ENCODE results near the gene ALG13. TPM values are rescaled to one million over a fixed set of nuclear protein-coding genes. Genes with fewer than 3 reads are reported as not detected.

Gene ALG13
- total RNA-seq, 1 experiment from 2014 or later = 36.3 TPM

- Histone ChIP-seq H3K36me3 (ENCODE audit: control insufficient read depth, insufficient read depth, low read length) (no peaks in the 10 kb centered on the region), H3K4me1 (no peaks in the 10 kb centered on the region), H3K9me3 (no peaks in the 10 kb centered on the region), H3K27me3 (replicated peaks; ENCODE audit: control insufficient read depth, insufficient read depth, low read length) (no peaks in the 10 kb centered on the region), H3K4me3 (ENCODE audit: low read depth, low read length) (no peak overlapping the region)
- POLR2A ChIA-PET = no interaction called here
- intact Hi-C loops (cut with micrococcal nuclease; ENCODE audit: unreplicated experiment) = no loop called here
- Mint-ChIP-seq H3K9me3 (ENCODE audit: unreplicated experiment) (no peaks in the 10 kb centered on the region), H3K36me3 (ENCODE audit: insufficient read depth, unreplicated experiment) (peaks cover 13% of the 10 kb centered on the region), H3K4me3 (ENCODE audit: unreplicated experiment) (no peak overlapping the region), H3K27me3 (ENCODE audit: insufficient read depth, unreplicated experiment) (no peaks in the 10 kb centered on the region), H3K27ac (ENCODE audit: unreplicated experiment) (no peak overlapping the region), H3K4me1 (ENCODE audit: low read depth, unreplicated experiment) (no peaks in the 10 kb centered on the region)
- no TSS peak for BruUV-seq (replicated peaks)
- no peak for DNase-seq
- CTCF ChIA-PET = no interaction called here
- no peak for TF ChIP-seq CTCF (IDR thresholded peaks at IDR 0.05; ENCODE audit: insufficient read depth in 1 of 2, low read depth in 1 of 2, low read length in 1 of 2, severe bottlenecking in 1 of 2, unreplicated experiment in 1 of 2)
Observed at GRCh38 chrX:111759686-111760085, 78.7 kb downstream of the ALG13 start.

- H3K27me3 Mint-ChIP-seq (ENCODE audit: insufficient read depth, unreplicated experiment) = no peaks in the 10 kb centered on the region
- no peaks in the 10 kb centered on the region for H3K9me3 ChIP-seq
- no peaks in the 10 kb centered on the region for H3K36me3 ChIP-seq (ENCODE audit: control insufficient read depth, insufficient read depth, low read length)
- peaks cover 4% of the 10 kb centered on the region for H3K36me3 Mint-ChIP-seq (ENCODE audit: insufficient read depth, unreplicated experiment)
- H3K4me3 Mint-ChIP-seq (ENCODE audit: unreplicated experiment) = no peak overlapping the region
- no peak for DNase-seq
- no peak for TF ChIP-seq CTCF (IDR thresholded peaks at IDR 0.05; ENCODE audit: insufficient read depth in 1 of 2, low read depth in 1 of 2, low read length in 1 of 2, severe bottlenecking in 1 of 2, unreplicated experiment in 1 of 2)
- H3K9me3 Mint-ChIP-seq (ENCODE audit: unreplicated experiment) = no peaks in the 10 kb centered on the region
- intact Hi-C loops (cut with micrococcal nuclease; ENCODE audit: unreplicated experiment) = no loop called here
- H3K4me1 Mint-ChIP-seq (ENCODE audit: low read depth, unreplicated experiment) = no peaks in the 10 kb centered on the region
- no TSS peak for BruUV-seq (replicated peaks)
- ChIA-PET POLR2A (no interaction called here), CTCF (no interaction called here)
- no peaks in the 10 kb centered on the region for H3K4me1 ChIP-seq
- no peak overlapping the region for H3K4me3 ChIP-seq (ENCODE audit: low read depth, low read length)
- H3K27ac Mint-ChIP-seq (ENCODE audit: unreplicated experiment) = no peak overlapping the region
- no peaks in the 10 kb centered on the region for H3K27me3 ChIP-seq (replicated peaks; ENCODE audit: control insufficient read depth, insufficient read depth, low read length)
Observed at GRCh38 chrX:111761578-111762135, 80.7 kb downstream of the ALG13 start.

- ChIA-PET POLR2A (no interaction called here), CTCF (no interaction called here)
- no TSS peak for BruUV-seq (replicated peaks)
- H3K4me1 Mint-ChIP-seq (ENCODE audit: low read depth, unreplicated experiment) = no peaks in the 10 kb centered on the region
- no peak overlapping the region for H3K4me3 Mint-ChIP-seq (ENCODE audit: unreplicated experiment)
- Histone ChIP-seq H3K4me1 (no peaks in the 10 kb centered on the region), H3K36me3 (ENCODE audit: control insufficient read depth, insufficient read depth, low read length) (no peaks in the 10 kb centered on the region), H3K4me3 (ENCODE audit: low read depth, low read length) (no peak overlapping the region), H3K27me3 (replicated peaks; ENCODE audit: control insufficient read depth, insufficient read depth, low read length) (no peaks in the 10 kb centered on the region), H3K9me3 (no peaks in the 10 kb centered on the region)
- no peaks in the 10 kb centered on the region for H3K9me3 Mint-ChIP-seq (ENCODE audit: unreplicated experiment)
- no peak overlapping the region for H3K27ac Mint-ChIP-seq (ENCODE audit: unreplicated experiment)
- intact Hi-C loops (cut with micrococcal nuclease; ENCODE audit: unreplicated experiment) = no loop called here
- H3K27me3 Mint-ChIP-seq (ENCODE audit: insufficient read depth, unreplicated experiment) = no peaks in the 10 kb centered on the region
- H3K36me3 Mint-ChIP-seq (ENCODE audit: insufficient read depth, unreplicated experiment) = no peaks in the 10 kb centered on the region
- no peak for TF ChIP-seq CTCF (IDR thresholded peaks at IDR 0.05; ENCODE audit: insufficient read depth in 1 of 2, low read depth in 1 of 2, low read length in 1 of 2, severe bottlenecking in 1 of 2, unreplicated experiment in 1 of 2)
- no peak for DNase-seq
Observed at GRCh38 chrX:111778591-111778990, 97.6 kb downstream of the ALG13 start.

Data from Caco-2 (cell line).